IMR-90 (cell line): Measurements from ENCODE around the gene HAGHL. TPM values are rescaled to one million over a fixed set of nuclear protein-coding genes. Genes with fewer than 3 reads are reported as not detected.
"Not testable (repeated sequence)": the region's sequence is repeated elsewhere in the genome, so short reads cannot be mapped to it uniquely, and the experiment has no call there.

Source experiments
- ATAC-seq: fragments of 200-7000 bp; cut with Tn5 transposase; 2 replicates; pipeline ENCODE4 v1.9.1; 2020; ENCODE audit warnings: low read depth, mild to moderate bottlenecking, moderate library complexity
- BruUV-seq: library from RNA; stranded (reverse); fragments of 400-500 nt; replicated peaks from 2 replicates; lab custom pipeline; 2021; lab: Mats Ljungman, UMichigan
- CTCF ChIA-PET: fragments of 300-600 bp; formaldehyde crosslinking; extraction: SDS; loops from one replicate; lab custom pipeline; 2021; ENCODE audit warnings: antibody characterized with exemption; lab: Yijun Ruan, JAX
- POLR2A ChIA-PET: fragments of 300-600 bp; sonication (Branson Sonifier 250); formaldehyde crosslinking; loops from one replicate; lab custom pipeline; 2022; ENCODE audit warnings: antibody characterized with exemption; ENCODE audit not compliant: unreplicated experiment; lab: Charles Lee
- DNase-seq: peaks from one replicate; pipeline ENCODE4 v3.0.0; 2013
- H2AFZ ChIP-seq: replicated peaks from 2 replicates; pipeline ENCODE3; 2013; ENCODE audit warnings: low read length, mild to moderate bottlenecking; ENCODE audit not compliant: poor library complexity
- H2AK5ac ChIP-seq: 2 replicates; pipeline ENCODE4 v1.6.1; 2013; ENCODE audit warnings: low read depth, low read length, inconsistent platforms
- H2AK9ac ChIP-seq: replicated peaks from 2 replicates; pipeline ENCODE3; 2013; ENCODE audit warnings: mild to moderate bottlenecking, low read depth, low read length, moderate library complexity; ENCODE audit not compliant: poor library complexity
- H2BK120ac ChIP-seq: 2 replicates; pipeline ENCODE4 v1.6.1; 2013; ENCODE audit warnings: low read depth, low read length, inconsistent platforms
- H2BK15ac ChIP-seq: 3 replicates; pipeline ENCODE4 v1.6.1; 2013; ENCODE audit warnings: low read depth, low read length, inconsistent platforms
- H2BK20ac ChIP-seq: 2 replicates; pipeline ENCODE4 v1.6.1; 2013; ENCODE audit warnings: low read depth, mild to moderate bottlenecking, inconsistent platforms, low read length, moderate library complexity
- H2BK5ac ChIP-seq: 2 replicates; pipeline ENCODE4 v1.6.1; 2013; ENCODE audit warnings: mild to moderate bottlenecking, low read depth, low read length, inconsistent platforms; ENCODE audit not compliant: poor library complexity, severe bottlenecking
- H3K14ac ChIP-seq: replicated peaks from 2 replicates; pipeline ENCODE4 v1.6.1; 2013; ENCODE audit warnings: low read depth, low read length, inconsistent platforms
- H3K18ac ChIP-seq: 2 replicates; pipeline ENCODE4 v1.6.1; 2013; ENCODE audit warnings: low read depth, low read length, control low read depth
- H3K23ac ChIP-seq: 2 replicates; pipeline ENCODE4 v1.6.1; 2013; ENCODE audit warnings: low read depth, low read length, inconsistent platforms
- H3K27ac ChIP-seq: 2 replicates; pipeline ENCODE4 v1.5.1; 2013; ENCODE audit warnings: mild to moderate bottlenecking, control low read depth, low read length; ENCODE audit not compliant: insufficient read depth
- H3K27me3 ChIP-seq: 2 replicates; pipeline ENCODE4 v1.6.1; 2013; ENCODE audit warnings: low read length; ENCODE audit not compliant: control insufficient read depth, insufficient read depth
- H3K36me3 ChIP-seq: 2 replicates; pipeline ENCODE4 v1.6.1; 2013; ENCODE audit warnings: low read length, mixed read lengths; ENCODE audit not compliant: control insufficient read depth, insufficient read depth
- H3K4ac ChIP-seq: 2 replicates; pipeline ENCODE4 v1.6.1; 2013; ENCODE audit warnings: low read depth, low read length, inconsistent platforms
- H3K4me1 ChIP-seq: 2 replicates; pipeline ENCODE4 v1.6.1; 2013; ENCODE audit warnings: low read length, mixed read lengths; ENCODE audit not compliant: control insufficient read depth, insufficient read depth
- H3K4me2 ChIP-seq: 2 replicates; pipeline ENCODE4 v1.6.1; 2013; ENCODE audit warnings: low read depth, mild to moderate bottlenecking, control low read depth, low read length, moderate library complexity
- H3K4me3 ChIP-seq: 2 replicates; pipeline ENCODE4 v1.5.1; 2013; ENCODE audit warnings: low read depth, mild to moderate bottlenecking, control low read depth, low read length, moderate library complexity; ENCODE audit not compliant: insufficient read depth
- H3K56ac ChIP-seq: 2 replicates; pipeline ENCODE4 v1.6.1; 2013; ENCODE audit warnings: low read length, inconsistent platforms; ENCODE audit not compliant: insufficient read depth; ENCODE audit errors: extremely low read depth
- H3K79me1 ChIP-seq, 2 experiments: 2 replicates each; pipeline ENCODE4 v1.6.1; 2013; ENCODE audit warnings: low read length in 2 of 2, inconsistent platforms in 1 of 2, low read depth in 1 of 2
- H3K9ac ChIP-seq: 2 replicates; pipeline ENCODE4 v1.6.1; 2013; ENCODE audit warnings: low read depth, low read length, control low read depth
- H3K9me1 ChIP-seq: 2 replicates; pipeline ENCODE4 v1.6.1; 2013; ENCODE audit warnings: low read length, inconsistent platforms; ENCODE audit not compliant: insufficient read depth
- H3K9me3 ChIP-seq: 2 replicates; pipeline ENCODE4 v1.6.1; 2013; ENCODE audit warnings: low read length; ENCODE audit not compliant: control insufficient read depth, insufficient read depth
- H4K20me1 ChIP-seq: 2 replicates; pipeline ENCODE4 v1.6.1; 2013; ENCODE audit warnings: low read length, inconsistent platforms; ENCODE audit not compliant: insufficient read depth
- H4K5ac ChIP-seq: 2 replicates; pipeline ENCODE4 v1.6.1; 2013; ENCODE audit warnings: mild to moderate bottlenecking, low read depth, low read length, control low read depth
- H4K8ac ChIP-seq, 2 experiments: 2 replicates each; pipeline ENCODE4 v1.6.1; 2013; ENCODE audit warnings: low read depth in 2 of 2, low read length in 2 of 2, control low read depth in 1 of 2, inconsistent platforms in 1 of 2
- H4K91ac ChIP-seq: 2 replicates; pipeline ENCODE4 v1.6.1; 2013; ENCODE audit warnings: low read depth, low read length, inconsistent platforms; ENCODE audit not compliant: insufficient read depth
- CTCF ChIP-seq: conservative IDR thresholded peaks from 2 replicates; pipeline ENCODE4 v1.5.1; 2012; ENCODE audit warnings: mild to moderate bottlenecking, low read depth, low read length, improper control_type of control experiment
- WGBS, 2 experiments: methylation state at CpG; one replicate each; pipeline versions ENCODE4 v1.1.5 to v1.1.7; 2013; ENCODE audit warnings: missing lambda C conversion rate in 2 of 2; ENCODE audit not compliant: insufficient read length in 1 of 2; ENCODE audit errors: extremely low coverage in 2 of 2; 5-methylcytosine and 5-hydroxymethylcytosine counted together
- dilution Hi-C: fragments of 300-500 bp; cut with HindIII; formaldehyde crosslinking; loops from one replicate; pipeline ENCODE4 v1.14.3; 2018; ENCODE audit warnings: low sequenced_read_pairs; ENCODE audit not compliant: unreplicated experiment
- in situ Hi-C: fragments of 300-500 bp; cut with MboI; formaldehyde crosslinking; loops from 3 replicates; pipeline ENCODE4 v1.14.3; 2019; ENCODE audit warnings: low sequenced_read_pairs, inconsistent platforms, mixed read lengths
- intact Hi-C: fragments of 100-400 bp; cut with micrococcal nuclease; formaldehyde crosslinking; loops from 2 replicates; pipeline ENCODE4 v1.10.0; 2022
- polyA plus RNA-seq, 3 experiments: library from polyadenylated mRNA; depleted of rRNA; stranded (reverse); fragments of >200 nt; gene quantifications; 2 replicates each; pipeline ENCODE4 v1.2.3, GENCODE V29; 2012; ENCODE audit warnings: low replicate concordance in 1 of 3
- total RNA-seq: library from RNA; depleted of rRNA; stranded (reverse); fragments of >200 nt; gene quantifications from 2 replicates; pipeline ENCODE4 v1.2.3, GENCODE V29; 2012

Gene HAGHL
- total and polyA plus RNA-seq, 2 of the 4 experiments (the other 2 are of a cell fraction) = 3.0 to 12.5 TPM

- no peak for TF ChIP-seq CTCF
Measured at GRCh38 chr16:752007-752312, 25.1 kb downstream of the HAGHL start (continued).

GRCh38 chr16:754121-754607 lies 27.3 kb downstream of the HAGHL start:
- H2BK15ac ChIP-seq, H3K79me1 ChIP-seq, DNase-seq, H3K9ac ChIP-seq, POLR2A ChIA-PET, H3K36me3 ChIP-seq, in situ Hi-C loops, H4K20me1 ChIP-seq, H3K4me2 ChIP-seq, H2AK5ac ChIP-seq, BruUV-seq, intact Hi-C loops, H3K14ac ChIP-seq, H3K9me1 ChIP-seq, dilution Hi-C loops, H4K8ac ChIP-seq, H2AFZ ChIP-seq, H3K4ac ChIP-seq, H3K4me3 ChIP-seq, H2BK120ac ChIP-seq, H4K5ac ChIP-seq, H3K23ac ChIP-seq, ATAC-seq, H2BK5ac ChIP-seq, CTCF ChIA-PET, H3K56ac ChIP-seq, H3K4me1 ChIP-seq, H3K9me3 ChIP-seq, H2AK9ac ChIP-seq, H3K27ac ChIP-seq, H3K18ac ChIP-seq, H4K91ac ChIP-seq, H2BK20ac ChIP-seq: not testable (repeated sequence)
- WGBS, 2 experiments = 100% methylated on average over 2 of the region's 11 CpGs; no CpG with 5 or more reads in 1 of the 2 experiments
- peaks cover 11% of the 10 kb centered on the region for H3K27me3 ChIP-seq
